Measurements from ENCODE around the gene HMG20A. TPM values are rescaled to one million over a fixed set of nuclear protein-coding genes. Genes with fewer than 3 reads are reported as not detected.

Gene HMG20A
- total RNA-seq, 1 donor from 2014 or later, result 12.6 TPM

DNA sequence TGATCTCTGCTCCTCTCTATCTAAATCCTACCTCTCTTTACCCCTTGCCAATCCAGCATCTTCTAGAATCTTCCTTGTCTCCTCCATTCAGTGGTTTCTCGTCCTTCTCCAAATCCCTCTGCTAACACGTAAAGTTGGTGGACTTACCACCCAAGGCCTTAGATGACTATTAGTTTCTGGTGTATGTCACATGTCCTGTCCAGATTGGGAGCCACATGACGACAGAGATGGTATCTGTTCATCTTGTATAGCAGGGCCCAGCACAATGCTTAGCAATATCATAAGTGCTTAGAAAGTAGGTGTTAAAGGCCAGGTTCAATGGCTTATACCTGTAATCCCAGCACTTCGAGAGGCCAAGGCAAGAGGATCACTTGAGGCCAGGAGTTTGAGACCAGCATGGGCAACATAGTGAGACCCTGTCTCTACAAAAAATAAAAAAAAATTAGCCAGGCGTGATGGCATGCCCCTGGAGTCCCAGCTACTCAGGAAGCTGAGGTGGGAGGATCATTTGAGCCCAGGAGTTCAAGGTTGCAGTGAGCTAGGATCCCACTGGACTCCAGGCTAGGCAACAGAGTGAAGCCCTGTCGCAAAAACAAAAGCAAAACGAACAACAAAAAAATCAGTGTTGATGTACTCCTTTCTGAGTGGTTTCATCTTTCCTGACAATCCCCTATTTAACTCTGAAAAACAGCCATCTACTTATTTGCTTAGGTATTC is 81.8 kb downstream of the HMG20A start:
- no peak for ATAC-seq

DNA sequence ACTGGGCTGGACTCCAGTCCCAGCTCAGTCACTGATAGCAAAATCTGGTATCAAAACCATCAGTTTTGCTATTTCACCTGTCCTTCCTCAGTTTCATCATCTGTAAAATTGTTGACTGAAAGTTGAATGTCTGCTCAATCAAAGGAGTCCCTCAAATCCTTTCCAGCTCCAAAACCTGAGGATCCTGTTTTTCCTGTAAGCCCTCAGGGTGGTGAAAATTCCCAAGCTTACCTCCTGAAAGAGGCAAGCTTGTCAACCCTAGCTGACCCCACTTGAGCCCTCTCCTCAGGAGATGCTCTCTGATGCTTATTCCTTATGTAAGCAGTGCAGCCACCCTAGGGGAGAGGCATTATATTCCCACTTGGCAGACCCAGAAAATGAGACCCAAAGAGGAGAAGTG is 82.6 kb downstream of the HMG20A start:
- no peak for ATAC-seq

DNA sequence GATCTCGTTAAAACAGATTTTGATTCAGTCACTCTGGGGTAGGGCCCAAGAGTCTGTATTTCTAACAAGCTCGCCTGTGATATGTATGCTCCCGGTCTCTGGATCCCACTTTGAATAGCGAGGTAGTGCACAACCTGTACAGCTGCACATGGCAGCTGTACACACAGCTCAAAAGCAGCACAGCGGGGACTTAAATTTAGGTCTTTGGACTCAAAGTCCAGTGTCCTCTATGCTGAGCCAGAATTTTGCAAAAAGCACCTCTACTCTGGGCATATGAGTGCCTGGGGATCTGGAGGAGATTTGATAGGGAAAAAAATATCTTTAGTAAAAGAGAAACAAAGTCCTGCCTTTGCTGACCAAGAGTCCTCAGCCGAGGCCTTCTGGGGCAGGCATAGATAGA is 83.1 kb downstream of the HMG20A start:
- ATAC-seq, result no peak

DNA sequence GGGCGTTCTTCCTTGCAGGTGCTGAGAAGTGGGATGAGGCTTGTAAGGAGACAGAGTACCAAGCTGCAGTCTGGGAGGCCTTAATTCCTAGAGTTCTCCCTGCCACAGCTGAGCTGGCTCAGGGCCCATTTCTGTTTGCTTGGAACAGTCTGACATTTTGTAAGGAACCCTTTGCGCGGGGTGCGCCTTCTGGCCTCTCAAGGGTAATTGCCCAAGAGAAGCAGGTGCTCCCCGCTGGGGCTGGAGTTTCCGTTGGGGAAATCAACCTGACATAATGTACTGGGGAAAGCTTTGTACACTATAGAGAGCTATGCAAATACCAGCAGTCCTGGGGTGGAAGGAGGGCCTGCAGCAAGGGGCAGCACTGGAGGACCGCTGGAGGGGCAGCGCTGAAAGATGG is 83.6 kb downstream of the HMG20A start:
- ATAC-seq, result no peak

DNA sequence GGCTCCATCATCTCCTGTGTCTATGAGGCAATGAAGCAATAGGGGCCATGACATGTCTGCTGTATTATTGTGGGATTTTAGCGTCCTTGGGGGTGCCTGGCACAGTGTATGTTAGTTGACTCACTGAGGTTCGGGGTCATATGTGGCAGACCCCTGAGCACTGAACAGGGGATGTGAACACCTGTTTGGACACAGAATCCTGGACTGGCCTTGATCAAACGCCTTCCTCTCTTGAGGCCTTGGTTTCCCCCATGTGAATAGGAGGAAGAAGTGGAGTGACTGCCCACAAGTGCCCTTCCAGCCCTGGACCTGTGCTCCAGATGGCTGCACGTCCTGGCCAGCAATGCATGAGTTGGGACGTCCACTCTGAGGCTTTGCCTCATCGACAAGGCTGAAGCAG is 84.2 kb downstream of the HMG20A start:
- ATAC-seq, result no peak

DNA sequence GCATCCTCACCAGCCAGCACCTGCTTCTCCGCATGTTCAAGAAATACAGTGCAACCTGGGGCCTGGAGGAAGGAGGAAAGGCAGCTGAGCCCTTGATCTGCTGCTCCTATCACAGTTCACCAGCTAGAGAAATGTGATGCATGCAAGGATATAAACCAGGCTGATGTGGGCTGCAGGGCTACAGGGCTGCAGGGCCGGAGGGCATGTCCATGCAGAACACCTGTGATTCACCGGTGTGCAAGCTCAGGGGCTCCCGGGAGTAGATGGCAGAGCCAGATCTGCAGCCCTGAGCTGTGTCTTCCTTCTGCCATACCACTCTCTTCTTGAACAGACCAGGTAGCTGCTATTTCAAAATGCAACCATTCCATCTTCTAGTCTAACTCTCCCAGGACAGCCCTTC is 84.9 kb downstream of the HMG20A start:
- peak; percentile 56 for ATAC-seq

DNA sequence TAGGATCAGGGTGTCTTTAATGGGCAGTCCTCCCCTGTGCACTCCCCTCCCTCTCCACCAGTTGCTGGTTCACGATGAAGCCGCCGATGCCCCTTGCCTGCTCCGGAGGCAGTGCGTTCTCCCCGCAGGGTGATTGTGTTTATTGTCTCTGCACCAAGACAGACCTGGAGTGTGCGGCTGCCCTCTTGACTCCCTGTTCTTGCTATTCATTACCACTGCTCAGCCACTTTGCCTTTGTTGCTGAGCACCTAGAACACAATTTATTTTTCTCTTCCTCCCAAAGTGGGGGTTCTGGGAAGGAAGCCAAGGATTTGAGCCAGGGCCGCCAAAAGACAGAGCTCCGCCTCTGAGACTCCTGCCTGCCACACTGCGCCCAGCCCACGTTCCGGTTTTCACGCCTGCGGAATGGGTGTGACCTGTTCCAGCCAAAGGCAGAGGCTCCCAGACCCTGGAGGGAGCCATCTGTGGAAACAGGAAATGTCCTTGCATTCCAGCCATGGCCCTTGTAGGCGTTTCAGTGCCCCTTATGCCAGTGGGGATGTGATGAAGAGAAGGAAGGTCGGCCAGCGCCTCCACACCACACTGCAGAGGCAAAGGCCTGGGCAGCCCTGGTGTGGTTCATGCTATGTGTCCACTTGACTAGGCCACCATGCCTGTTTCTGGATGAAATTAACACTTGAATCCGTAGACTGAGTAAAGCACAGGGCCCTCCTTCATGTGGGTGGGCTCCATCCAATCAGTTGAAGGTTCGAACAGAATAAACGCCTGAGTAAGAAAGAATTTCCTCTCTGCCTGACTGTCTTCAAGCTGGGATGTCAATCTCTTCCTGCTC is 85.8 kb downstream of the HMG20A start:
- ATAC-seq, result peak; percentile 59

DNA sequence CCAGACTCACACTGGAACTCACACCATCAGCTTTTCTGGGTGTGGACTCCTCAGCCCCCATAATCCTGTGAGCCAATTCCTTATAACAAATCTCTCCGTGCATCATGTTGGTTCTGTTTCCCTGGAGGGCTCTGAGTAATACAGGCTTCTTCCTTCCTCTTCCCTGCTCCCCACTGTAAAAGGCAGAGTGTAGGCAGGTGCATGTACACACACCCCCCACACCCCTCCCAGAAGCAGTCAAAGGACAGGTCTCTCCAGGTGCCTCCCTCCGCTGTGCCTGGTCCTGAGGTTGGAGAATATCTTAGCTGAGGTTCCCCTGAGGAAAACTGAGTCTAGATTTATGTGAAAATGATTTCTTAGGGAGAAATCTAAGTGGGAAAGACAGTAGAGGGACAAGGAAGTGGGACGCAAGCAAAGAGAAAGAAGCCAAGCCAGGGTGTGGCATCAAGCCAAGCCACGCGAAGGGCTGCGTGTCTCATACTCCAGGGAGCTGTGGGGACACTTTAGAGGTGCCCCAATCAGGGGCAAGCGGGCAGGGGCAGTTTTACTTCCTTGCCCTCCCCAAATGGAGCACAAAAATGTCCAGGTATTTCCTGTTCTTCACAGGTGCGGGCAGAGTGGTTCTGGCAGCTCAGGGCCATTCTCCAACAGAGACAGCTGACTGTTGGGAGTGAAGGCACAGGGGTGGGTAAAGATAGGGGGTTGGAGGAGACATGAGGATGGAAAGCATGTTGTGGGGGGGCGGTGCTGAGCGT is 86.6 kb downstream of the HMG20A start:
- ATAC-seq, result peak; percentile 78

DNA sequence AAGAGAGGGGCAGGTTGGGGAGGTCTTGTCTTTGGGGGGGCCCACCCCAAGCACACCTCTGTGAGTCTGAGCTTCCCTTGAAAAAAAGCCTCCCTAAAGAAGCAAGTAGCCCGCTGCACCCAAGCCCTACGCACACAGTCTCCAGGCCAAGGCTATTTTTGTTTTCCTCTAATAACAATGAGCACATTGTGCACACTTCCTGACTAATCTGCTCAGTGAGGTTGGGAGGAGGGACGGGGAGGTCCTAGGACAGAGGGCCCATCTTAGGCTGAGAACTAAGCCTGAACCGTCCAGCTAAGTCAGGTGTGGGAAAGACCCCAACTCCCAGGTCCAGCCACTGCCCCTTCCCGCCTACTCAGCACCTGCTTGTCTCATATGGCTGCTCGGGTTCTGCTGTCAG is 87.2 kb downstream of the HMG20A start:
- ATAC-seq, result peak; percentile 47

DNA sequence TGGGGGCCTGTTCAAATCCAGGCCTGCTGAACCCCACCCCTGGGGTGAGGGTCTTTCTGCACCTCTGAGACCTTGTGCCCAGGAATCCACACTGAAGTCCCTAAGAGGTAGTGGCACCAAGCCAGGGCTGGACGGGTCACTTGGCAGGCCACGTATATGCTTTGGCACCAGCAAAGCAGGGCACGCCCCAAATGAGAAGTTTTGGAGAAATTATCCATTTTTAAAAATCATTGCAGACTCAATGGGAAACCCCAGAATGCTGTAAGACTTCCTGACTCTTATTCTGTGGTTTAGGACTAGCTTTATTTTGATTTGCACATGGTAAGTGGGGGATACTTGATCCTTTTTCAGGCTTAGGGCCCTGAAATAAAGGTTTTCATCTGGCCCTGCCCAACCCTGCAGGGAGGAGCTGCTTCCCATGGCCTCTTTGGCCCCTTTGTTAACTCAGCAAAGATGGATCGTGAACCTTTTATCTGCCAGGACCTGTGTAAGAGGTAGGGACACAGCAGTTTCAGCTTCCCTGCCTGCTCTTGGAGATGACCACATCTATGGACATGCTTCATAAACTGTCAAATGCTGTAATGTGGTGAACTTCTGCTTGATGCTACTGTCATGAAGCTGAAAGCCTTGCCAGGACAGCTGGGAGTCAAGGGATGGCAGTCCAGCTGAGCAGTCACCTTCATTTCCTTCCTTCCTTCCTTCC is 88.0 kb downstream of the HMG20A start:
- no peak for ATAC-seq

DNA sequence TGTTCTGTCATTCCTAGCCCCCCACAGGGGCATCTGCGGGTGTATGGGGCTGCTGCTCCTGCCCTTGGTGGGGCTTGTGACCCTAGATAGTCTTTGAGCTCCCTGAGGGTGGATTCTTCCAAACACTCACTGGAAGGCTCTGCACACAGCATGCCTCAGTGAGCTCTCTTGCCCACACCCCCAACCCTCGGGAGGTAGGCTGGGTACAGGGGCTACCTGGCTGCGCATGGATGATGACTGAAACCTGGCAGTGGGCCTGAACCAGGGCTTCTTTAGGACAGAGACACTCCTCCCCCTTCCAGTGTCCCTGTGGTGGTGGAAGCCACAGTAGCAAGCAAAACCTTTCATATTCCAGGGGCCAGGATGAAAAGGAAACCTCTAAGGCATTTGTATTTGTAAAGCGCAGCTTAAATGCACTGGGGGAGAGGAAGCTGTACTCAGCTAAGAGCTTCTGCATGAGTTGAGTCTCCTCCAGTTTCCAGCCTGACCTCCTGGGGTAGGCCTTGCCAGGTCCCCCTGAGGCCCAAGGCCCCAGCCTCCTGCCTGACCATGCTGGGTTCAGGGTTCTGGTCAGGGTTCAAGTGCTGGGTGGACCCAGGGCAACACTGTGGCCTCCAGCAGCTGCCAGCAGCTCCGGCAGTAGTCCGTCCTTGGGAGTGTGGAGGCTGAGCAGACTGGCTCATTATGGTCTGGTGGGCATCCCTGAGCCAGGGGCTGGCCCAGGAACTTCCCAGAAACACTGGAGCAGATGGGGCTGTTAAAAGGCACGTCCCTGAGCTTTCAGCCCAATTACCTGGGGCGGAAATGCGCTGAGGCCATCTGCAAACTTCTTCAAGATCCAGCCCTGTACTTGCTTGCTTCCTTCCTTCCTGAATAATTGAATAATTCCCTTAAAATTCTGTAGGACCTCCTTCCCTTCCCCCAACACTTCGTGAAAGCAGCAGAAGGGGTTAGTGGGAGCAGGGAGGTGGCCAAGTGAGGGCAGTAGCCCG is 89.7 kb downstream of the HMG20A start:
- no peak for ATAC-seq

- ATAC-seq, result no peak
These were observed 91.2 kb downstream of the HMG20A start for GRCh38 chr15:77511869-77512268.

GRCh38 chr15:77513226-77513625 is 92.5 kb downstream of the HMG20A start:
- ATAC-seq, result no peak

DNA sequence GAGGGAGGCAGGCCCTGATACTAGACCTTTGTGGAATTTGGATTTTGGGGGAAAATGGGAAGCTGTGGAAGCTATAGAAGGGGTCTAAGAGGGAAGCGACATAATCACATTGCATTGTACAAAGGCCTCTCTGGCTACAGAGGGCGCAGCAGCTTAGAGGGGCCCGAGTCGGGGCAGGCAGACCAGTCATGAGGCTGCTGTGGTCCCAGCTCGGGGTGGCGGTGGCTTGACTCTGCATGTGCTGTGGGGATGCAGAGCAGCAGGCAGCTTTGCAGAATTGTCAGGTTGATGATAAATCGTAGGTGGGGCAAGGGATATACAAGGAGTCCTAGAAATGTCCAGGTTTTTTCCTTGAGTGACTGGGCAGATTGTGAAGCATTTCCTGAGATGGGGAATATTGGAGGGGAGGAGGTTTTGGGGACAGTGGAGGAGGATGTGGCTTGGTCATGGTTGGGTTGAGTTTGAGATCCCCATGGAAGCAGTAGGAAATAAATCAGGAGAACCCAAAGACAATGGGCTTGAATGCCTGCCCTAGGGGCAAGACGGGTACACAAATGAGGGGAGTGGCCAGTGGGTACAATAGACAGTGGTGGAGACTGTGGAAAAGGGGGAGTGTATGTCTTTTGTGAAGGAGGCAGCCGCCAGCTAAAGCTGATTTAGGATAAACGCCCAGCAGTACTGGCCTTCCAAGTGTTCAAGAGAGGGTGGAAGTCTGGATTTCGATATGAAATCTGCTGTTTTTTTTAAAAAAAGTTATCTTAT is 94.1 kb downstream of the HMG20A start:
- ATAC-seq, result no peak

DNA sequence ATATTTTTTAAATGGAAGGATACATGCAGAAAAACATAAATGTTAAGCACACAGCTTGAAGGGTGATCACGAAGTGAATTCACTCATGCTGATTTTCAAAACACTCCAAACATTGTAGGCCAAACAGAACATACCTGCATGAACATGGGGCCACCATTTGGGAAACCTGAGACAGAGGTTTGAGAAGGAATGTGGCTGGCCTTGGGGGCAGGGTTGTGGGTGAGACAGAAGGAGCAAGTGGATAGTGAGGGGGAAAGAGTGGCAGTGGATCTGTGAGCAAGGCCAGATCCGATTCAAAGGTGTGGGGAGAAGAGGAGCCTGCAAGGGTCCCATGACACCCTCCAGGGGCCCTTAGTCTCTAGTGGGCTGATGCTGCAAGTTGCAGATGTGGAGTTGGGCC is 94.9 kb downstream of the HMG20A start:
- no peak for ATAC-seq

GRCh38 chr15:77516076-77516475 is 95.4 kb downstream of the HMG20A start:
- ATAC-seq, result no peak

- ATAC-seq, result no peak
These were observed 96.1 kb downstream of the HMG20A start for GRCh38 chr15:77516786-77517185.

GRCh38 chr15:77517579-77517978 is 96.9 kb downstream of the HMG20A start:
- ATAC-seq, result no peak

GRCh38 chr15:77518458-77518857 is 97.8 kb downstream of the HMG20A start:
- no peak for ATAC-seq

DNA sequence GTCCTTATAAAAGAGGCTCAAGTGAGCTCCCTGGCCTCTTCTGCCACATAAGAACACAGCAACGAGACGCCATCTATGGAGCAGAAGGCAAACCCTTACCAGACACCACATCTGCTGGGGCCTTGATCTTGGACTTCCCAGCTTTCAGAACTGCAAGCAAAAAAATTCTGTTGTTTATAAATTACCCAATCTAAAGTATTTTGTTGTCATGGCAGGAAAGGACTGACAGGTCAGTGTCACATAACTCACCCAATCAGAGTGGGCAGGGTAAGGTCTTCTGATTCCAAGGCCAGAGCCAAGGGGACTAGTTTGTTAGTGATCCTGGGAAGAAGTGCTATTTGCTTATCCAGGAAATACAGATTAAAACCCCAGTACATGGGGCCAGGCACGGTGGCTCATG is 98.9 kb downstream of the HMG20A start:
- ATAC-seq, result no peak

- ATAC-seq, result no peak
These were observed 100.5 kb downstream of the HMG20A start for GRCh38 chr15:77521206-77521605.

All from esophagus mucosa (tissue), 1 donor.